ENCODE data around the gene LRP11. TPM values are rescaled to one million over a fixed set of nuclear protein-coding genes. Genes with fewer than 3 reads are reported as not detected.

Gene LRP11
- total RNA-seq, 1 experiment from 2014 or later = 18.8 TPM

GRCh38 chr6:149833651-149834050 is 30.5 kb downstream of the LRP11 start:
- in situ Hi-C loops (cut with HindIII; ENCODE audit: low sequenced_read_pairs) = no loop called here
- no peak for DNase-seq (ENCODE audit: low spot score)

- in situ Hi-C loops (cut with HindIII; ENCODE audit: low sequenced_read_pairs) = no loop called here
- DNase-seq (ENCODE audit: low spot score) = no peak
Measured at GRCh38 chr6:149831308-149831820, 32.8 kb downstream of the LRP11 start.

- DNase-seq (ENCODE audit: low spot score) = no peak
- in situ Hi-C loops (cut with HindIII; ENCODE audit: low sequenced_read_pairs) = no loop called here
Measured at GRCh38 chr6:149830731-149831307, 33.3 kb downstream of the LRP11 start.

- no peak for DNase-seq (ENCODE audit: low spot score)
- in situ Hi-C loops (cut with HindIII; ENCODE audit: low sequenced_read_pairs) = no loop called here
Measured at GRCh38 chr6:149825292-149825691, 38.9 kb downstream of the LRP11 start.

GRCh38 chr6:149823013-149823412 is 41.1 kb downstream of the LRP11 start:
- in situ Hi-C loops (cut with HindIII; ENCODE audit: low sequenced_read_pairs) = no loop called here
- DNase-seq (ENCODE audit: low spot score) = no peak

GRCh38 chr6:149821492-149821891 is 42.7 kb downstream of the LRP11 start:
- in situ Hi-C loops (cut with HindIII; ENCODE audit: low sequenced_read_pairs) = no loop called here
- DNase-seq (ENCODE audit: low spot score) = no peak

GRCh38 chr6:149820506-149820905 is 43.7 kb downstream of the LRP11 start:
- DNase-seq (ENCODE audit: low spot score) = no peak
- in situ Hi-C loops (cut with HindIII; ENCODE audit: low sequenced_read_pairs) = no loop called here

GRCh38 chr6:149815788-149816187 is 48.4 kb downstream of the LRP11 start:
- no peak for DNase-seq (ENCODE audit: low spot score)
- in situ Hi-C loops (cut with HindIII; ENCODE audit: low sequenced_read_pairs) = no loop called here

GRCh38 chr6:149813351-149813750 is 50.8 kb downstream of the LRP11 start:
- in situ Hi-C loops (cut with HindIII; ENCODE audit: low sequenced_read_pairs) = no loop called here
- DNase-seq (ENCODE audit: low spot score) = no peak

GRCh38 chr6:149809798-149810197 is 54.4 kb downstream of the LRP11 start:
- in situ Hi-C loops (cut with HindIII; ENCODE audit: low sequenced_read_pairs) = no loop called here

GRCh38 chr6:149806127-149806526 is 58.0 kb downstream of the LRP11 start:
- DNase-seq (ENCODE audit: low spot score) = no peak
- in situ Hi-C loops (cut with HindIII; ENCODE audit: low sequenced_read_pairs) = no loop called here

More at GRCh38 chr6:149809798-149810197, 54.4 kb downstream of the LRP11 start:
- DNase-seq (ENCODE audit: low spot score) = no peak

- in situ Hi-C loops (cut with HindIII; ENCODE audit: low sequenced_read_pairs) = no loop called here
Measured at GRCh38 chr6:149783551-149783950, 80.6 kb downstream of the LRP11 start.

GRCh38 chr6:149782337-149782736 is 81.8 kb downstream of the LRP11 start:
- DNase-seq (ENCODE audit: low spot score) = no peak
- in situ Hi-C loops (cut with HindIII; ENCODE audit: low sequenced_read_pairs) = no loop called here

More at GRCh38 chr6:149783551-149783950, 80.6 kb downstream of the LRP11 start:
- DNase-seq (ENCODE audit: low spot score) = no peak

- DNase-seq (ENCODE audit: low spot score) = no peak
- in situ Hi-C loops (cut with HindIII; ENCODE audit: low sequenced_read_pairs) = no loop called here
Measured at GRCh38 chr6:149781715-149782114, 82.4 kb downstream of the LRP11 start.

GRCh38 chr6:149779644-149779963 is 84.6 kb downstream of the LRP11 start:
- in situ Hi-C loops (cut with HindIII; ENCODE audit: low sequenced_read_pairs) = no loop called here
- no peak for DNase-seq (ENCODE audit: low spot score)

- in situ Hi-C loops (cut with HindIII; ENCODE audit: low sequenced_read_pairs) = no loop called here
- no peak for DNase-seq (ENCODE audit: low spot score)
Measured at GRCh38 chr6:149777624-149778023, 86.5 kb downstream of the LRP11 start.

GRCh38 chr6:149771925-149772324 is 92.2 kb downstream of the LRP11 start:
- DNase-seq (ENCODE audit: low spot score) = no peak
- in situ Hi-C loops (cut with HindIII; ENCODE audit: low sequenced_read_pairs) = no loop called here

- DNase-seq (ENCODE audit: low spot score) = no peak
- in situ Hi-C loops (cut with HindIII; ENCODE audit: low sequenced_read_pairs) = no loop called here
Measured at GRCh38 chr6:149771185-149771584, 93.0 kb downstream of the LRP11 start.

GRCh38 chr6:149769676-149770075 is 94.5 kb downstream of the LRP11 start:
- in situ Hi-C loops (cut with HindIII; ENCODE audit: low sequenced_read_pairs) = no loop called here
- DNase-seq (ENCODE audit: low spot score) = no peak
